WTC11 (cell line): ENCODE data around the gene RHOB. TPM values are rescaled to one million over a fixed set of nuclear protein-coding genes. Genes with fewer than 3 reads are reported as not detected.

Experiments used
- ATAC-seq: fragments of 200-7000 bp; cut with Tn5 transposase; 2 replicates; pipeline ENCODE4 v1.10.0; 2021; ENCODE audit warnings: mild to moderate bottlenecking, moderate library complexity
- CTCF ChIA-PET: fragments of 300-600 bp; sonication (Branson Sonifier 250); formaldehyde crosslinking; loops from one replicate; lab custom pipeline; 2021; ENCODE audit warnings: antibody characterized with exemption; lab: Charles Lee
- POLR2A ChIA-PET: fragments of 350-600 bp; sonication (Branson Sonifier 250); formaldehyde crosslinking; loops from one replicate; lab custom pipeline; 2021; ENCODE audit warnings: antibody characterized with exemption; lab: Charles Lee
- DNase-seq: peaks from one replicate; pipeline ENCODE4 v3.0.0; 2021; ENCODE audit warnings: low spot score
- H3K27ac Mint-ChIP-seq: 2 replicates; pipeline ENCODE4 v1.8.0; 2021; ENCODE audit warnings: mixed read lengths
- H3K27me3 Mint-ChIP-seq: 2 replicates; pipeline ENCODE4 v1.8.0; 2021; ENCODE audit warnings: low read depth, mild to moderate bottlenecking, moderate library complexity, mixed read lengths
- H3K36me3 Mint-ChIP-seq: 2 replicates; pipeline ENCODE4 v1.8.0; 2021; ENCODE audit warnings: mixed read lengths
- H3K4me1 Mint-ChIP-seq: 2 replicates; pipeline ENCODE4 v1.8.0; 2022; ENCODE audit warnings: mixed read lengths
- H3K4me3 Mint-ChIP-seq: 2 replicates; pipeline ENCODE4 v1.8.0; 2021; ENCODE audit warnings: mild to moderate bottlenecking, moderate library complexity, mixed read lengths
- H3K9me3 Mint-ChIP-seq: 2 replicates; pipeline ENCODE4 v1.8.0; 2021; ENCODE audit warnings: mixed read lengths
- AFF4 ChIP-seq: sonication (generic); formaldehyde crosslinking; IDR thresholded peaks from 2 replicates; pipeline ENCODE4 v1.8.1; 2023; ENCODE audit warnings: mild to moderate bottlenecking, missing genetic modification reagents, borderline replicate concordance
- CDX4 ChIP-seq: fragments of 250-450 bp; sonication (Bioruptor Pico); IDR thresholded peaks from 2 replicates; pipeline ENCODE4 v1.9.0; 2021; ENCODE audit warnings: moderate library complexity, mild to moderate bottlenecking, inconsistent platforms, borderline replicate concordance
- CTCF ChIP-seq: fragments of 200-600 bp; IDR thresholded peaks from 2 replicates; pipeline ENCODE4 v1.8.0; 2022; ENCODE audit warnings: antibody characterized with exemption
- E2F4 ChIP-seq: sonication (generic); formaldehyde crosslinking; IDR thresholded peaks from 2 replicates; pipeline ENCODE4 v1.8.1; 2022; ENCODE audit warnings: low read depth, mild to moderate bottlenecking, moderate library complexity, missing genetic modification reagents, borderline replicate concordance
- E2F5 ChIP-seq: sonication (generic); formaldehyde crosslinking; IDR thresholded peaks from 2 replicates; pipeline ENCODE4 v1.8.1; 2022; ENCODE audit warnings: mild to moderate bottlenecking, moderate library complexity, missing genetic modification reagents
- ESRRA ChIP-seq: sonication (generic); formaldehyde crosslinking; IDR thresholded peaks from 2 replicates; pipeline ENCODE4 v1.8.1; 2022; ENCODE audit warnings: mild to moderate bottlenecking, missing genetic modification reagents, borderline replicate concordance
- GRHL2 ChIP-seq: fragments of 250-450 bp; sonication (Bioruptor Pico); IDR thresholded peaks from 2 replicates; pipeline ENCODE4 v1.8.0; 2022; ENCODE audit warnings: mild to moderate bottlenecking, moderate library complexity; ENCODE audit not compliant: insufficient replicate concordance, severe bottlenecking
- IRF1 ChIP-seq: sonication (generic); formaldehyde crosslinking; IDR thresholded peaks from 2 replicates; pipeline ENCODE4 v1.8.0; 2023; ENCODE audit warnings: missing genetic modification reagents
- JAZF1 ChIP-seq: fragments of 250-450 bp; sonication (Bioruptor Pico); IDR thresholded peaks from 2 replicates; pipeline ENCODE4 v1.9.0; 2021; ENCODE audit warnings: moderate library complexity, mild to moderate bottlenecking, inconsistent platforms
- NR2C2 ChIP-seq: sonication (generic); formaldehyde crosslinking; IDR thresholded peaks from 2 replicates; pipeline ENCODE4 v1.8.0; 2022; ENCODE audit warnings: mild to moderate bottlenecking, missing genetic modification reagents
- RELA ChIP-seq: sonication (generic); formaldehyde crosslinking; IDR thresholded peaks from 2 replicates; pipeline ENCODE4 v1.8.1; 2022; ENCODE audit warnings: missing genetic modification reagents, mild to moderate bottlenecking, borderline replicate concordance
- SMAD3 ChIP-seq: sonication (generic); formaldehyde crosslinking; IDR thresholded peaks from 2 replicates; pipeline ENCODE4 v1.8.0; 2022; ENCODE audit warnings: missing genetic modification reagents, mild to moderate bottlenecking, borderline replicate concordance
- SP1 ChIP-seq: sonication (generic); formaldehyde crosslinking; conservative IDR thresholded peaks from 2 replicates; pipeline ENCODE4 v1.8.1; 2022; ENCODE audit warnings: missing genetic modification reagents
- TP53 ChIP-seq: sonication (generic); formaldehyde crosslinking; IDR thresholded peaks from 2 replicates; pipeline ENCODE4 v1.8.1; 2023; ENCODE audit warnings: mild to moderate bottlenecking, missing genetic modification reagents
- USF2 ChIP-seq: sonication (generic); formaldehyde crosslinking; IDR thresholded peaks from 2 replicates; pipeline ENCODE4 v1.8.1; 2023; ENCODE audit warnings: mild to moderate bottlenecking, missing genetic modification reagents, moderate library complexity
- ZBTB21 ChIP-seq: sonication (generic); formaldehyde crosslinking; IDR thresholded peaks from 2 replicates; pipeline ENCODE4 v1.8.1; 2023; ENCODE audit warnings: mild to moderate bottlenecking, missing genetic modification reagents, borderline replicate concordance
- ZNF396 ChIP-seq: fragments of 250-450 bp; sonication (Bioruptor Pico); IDR thresholded peaks from 2 replicates; pipeline ENCODE4 v1.8.0; 2021; ENCODE audit warnings: mild to moderate bottlenecking, moderate library complexity, borderline replicate concordance
- ZNF512 ChIP-seq: sonication (generic); formaldehyde crosslinking; IDR thresholded peaks from 2 replicates; pipeline ENCODE4 v1.8.1; 2022; ENCODE audit warnings: missing genetic modification reagents, borderline replicate concordance
- total RNA-seq: library from RNA; stranded (reverse); gene quantifications from 3 replicates; pipeline ENCODE4 v1.2.3, GENCODE V29; 2021

RHOB gene
- total RNA-seq, 1 experiment from 2014 or later, result 20.4 TPM

GRCh38 chr2:20476950-20477349 is 30.1 kb downstream of the RHOB start (continued):
- TF ChIP-seq CDX4 (CRISPR knock-in tag), result no peak
- TF ChIP-seq NR2C2 (CRISPR knock-in tag), result no peak
- TF ChIP-seq USF2 (CRISPR knock-in tag), result no peak
- no peak for TF ChIP-seq JAZF1 (CRISPR knock-in tag)
- TF ChIP-seq E2F4 (CRISPR knock-in tag), result no peak
- TF ChIP-seq RELA (CRISPR knock-in tag), result no peak
- TF ChIP-seq ZNF512 (CRISPR knock-in tag), result no peak
- no peak for TF ChIP-seq AFF4
- no peak for TF ChIP-seq CTCF
- no peak for TF ChIP-seq GRHL2
- no peak for TF ChIP-seq SP1 (CRISPR knock-in tag)
- no peak for TF ChIP-seq SMAD3 (CRISPR knock-in tag)
- TF ChIP-seq ESRRA, result no peak
- TF ChIP-seq TP53, result no peak
- no peak for TF ChIP-seq IRF1

- ATAC-seq (no peak), DNase-seq (no peak)
- Mint-ChIP-seq H3K27me3 (no peaks in the 10 kb centered on the region; the same call in 1 of the 2 replicates), H3K27ac (no peak overlapping the region), H3K36me3 (no peaks in the 10 kb centered on the region), H3K9me3 (no peaks in the 10 kb centered on the region), H3K4me3 (no peak overlapping the region), H3K4me1 (peaks cover 5% of the 10 kb centered on the region; the same call in 1 of the 2 replicates)
- POLR2A ChIA-PET, result interaction anchor here (1.3 kb wide), 1 partner anchor 32 kb away, joined by 3 read pairs; no protein-coding TSS in a partner anchor
- TF ChIP-seq E2F4 (CRISPR knock-in tag) (no peak), E2F5 (CRISPR knock-in tag) (no peak), ZBTB21 (CRISPR knock-in tag) (no peak), ZNF396 (no peak), TP53 (no peak)
- CTCF ChIA-PET, result no interaction called here
Observed at GRCh38 chr2:20478961-20479360, 32.1 kb downstream of the RHOB start.
